Left renal cortex interstitium (tissue), 4 donors: ENCODE results near the gene RCOR1. TPM values are rescaled to one million over a fixed set of nuclear protein-coding genes. Genes with fewer than 3 reads are reported as not detected.
"Not testable (repeated sequence)": the region's sequence is repeated elsewhere in the genome, so short reads cannot be mapped to it uniquely, and the experiment has no call there.

Source experiments
- DNase-seq, 4 donors: peaks; one replicate each; pipeline ENCODE4 v3.0.0-alpha.2; 2013; ENCODE audit warnings: low read depth in 4 of 4, low spot score in 2 of 4, missing footprints in 1 of 4
- polyA plus RNA-seq, 4 donors: library from polyadenylated mRNA; unstranded; fragments of 120-200 nt; gene quantifications; one replicate each; pipeline ENCODE4 v1.2.1, GENCODE V29; 2013; ENCODE audit not compliant: insufficient read length in 4 of 4

Gene RCOR1
- polyA plus RNA-seq, 4 donors = 31.0 to 42.5 (median 37.8) TPM

GRCh38 chr14:102590667-102591099, 1.8 kb upstream of the RCOR1 start:
- no peak for DNase-seq

- DNase-seq = peak in 1 of 4 donors; percentile 48
These were observed 991 bp upstream of the RCOR1 start for GRCh38 chr14:102591372-102591943.

GRCh38 chr14:102592763-102593060, 263 bp downstream of the RCOR1 start:
- no peak for DNase-seq

DNA sequence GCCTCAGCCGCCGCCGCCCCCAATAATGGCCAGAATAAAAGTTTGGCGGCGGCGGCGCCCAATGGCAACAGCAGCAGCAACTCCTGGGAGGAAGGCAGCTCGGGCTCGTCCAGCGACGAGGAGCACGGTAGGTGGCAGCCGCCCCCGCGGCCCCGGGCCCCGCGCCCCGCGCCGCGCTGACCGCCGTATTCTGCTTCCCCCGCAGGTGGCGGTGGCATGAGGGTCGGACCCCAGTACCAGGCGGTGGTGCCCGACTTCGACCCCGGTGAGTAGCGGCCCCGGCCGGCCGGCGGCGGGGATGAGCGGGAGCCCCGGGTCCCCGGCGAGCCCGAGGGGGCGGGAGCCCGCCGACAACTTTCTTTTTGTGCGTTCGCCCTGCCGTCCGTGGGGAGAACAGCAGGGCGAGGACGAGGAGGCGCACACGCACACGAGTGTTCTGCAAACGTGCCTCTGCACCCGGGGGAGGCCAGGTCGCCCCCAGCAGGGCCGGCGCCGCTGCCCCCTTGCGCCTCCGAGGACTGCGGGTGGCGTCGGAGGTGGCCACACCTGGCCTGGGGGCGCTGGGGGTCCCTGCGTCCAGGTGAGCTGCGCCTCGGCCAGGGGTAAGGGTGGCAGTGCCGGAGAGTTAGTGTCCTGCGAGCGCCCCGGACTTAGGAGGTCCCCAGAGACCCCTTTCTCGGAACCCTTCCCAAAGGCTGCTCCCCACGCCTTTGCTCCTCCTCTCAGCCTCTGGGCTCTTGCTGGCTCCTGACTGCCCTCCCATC, 794 bp downstream of the RCOR1 start:
- no peak for DNase-seq

GRCh38 chr14:102593825-102594137, 1.3 kb downstream of the RCOR1 start:
- no peak for DNase-seq

DNA sequence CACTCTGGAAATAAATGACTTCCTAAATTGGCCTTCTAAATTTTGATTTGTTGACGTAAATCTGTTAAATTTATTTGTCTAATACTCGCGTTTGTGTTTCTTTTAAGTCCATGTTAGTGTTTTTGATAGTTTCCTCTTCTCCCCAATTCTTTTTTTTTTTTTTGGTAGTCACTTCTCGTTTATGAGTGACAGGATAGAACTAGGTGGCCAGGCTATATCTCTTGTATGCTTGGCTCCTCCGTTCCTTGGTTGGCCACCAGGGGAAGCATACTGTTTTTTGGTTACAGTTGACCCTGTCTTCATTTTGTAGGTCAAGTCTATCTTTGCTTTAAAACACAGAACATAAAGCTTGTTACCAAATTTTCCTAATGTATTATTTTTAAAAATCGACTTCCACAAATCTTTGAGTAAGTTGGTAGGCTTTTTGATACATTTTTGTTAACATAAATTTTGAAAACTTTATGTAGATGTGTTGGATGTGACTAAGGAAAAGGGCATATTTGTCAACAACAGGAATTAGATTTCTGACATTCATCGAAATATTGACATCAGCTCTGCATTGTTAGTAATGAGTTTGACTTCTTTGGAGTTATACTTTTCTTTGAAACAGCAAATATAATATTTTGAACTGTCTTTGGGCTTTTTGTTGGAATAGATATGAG, 2.2 kb downstream of the RCOR1 start:
- no peak for DNase-seq

DNA sequence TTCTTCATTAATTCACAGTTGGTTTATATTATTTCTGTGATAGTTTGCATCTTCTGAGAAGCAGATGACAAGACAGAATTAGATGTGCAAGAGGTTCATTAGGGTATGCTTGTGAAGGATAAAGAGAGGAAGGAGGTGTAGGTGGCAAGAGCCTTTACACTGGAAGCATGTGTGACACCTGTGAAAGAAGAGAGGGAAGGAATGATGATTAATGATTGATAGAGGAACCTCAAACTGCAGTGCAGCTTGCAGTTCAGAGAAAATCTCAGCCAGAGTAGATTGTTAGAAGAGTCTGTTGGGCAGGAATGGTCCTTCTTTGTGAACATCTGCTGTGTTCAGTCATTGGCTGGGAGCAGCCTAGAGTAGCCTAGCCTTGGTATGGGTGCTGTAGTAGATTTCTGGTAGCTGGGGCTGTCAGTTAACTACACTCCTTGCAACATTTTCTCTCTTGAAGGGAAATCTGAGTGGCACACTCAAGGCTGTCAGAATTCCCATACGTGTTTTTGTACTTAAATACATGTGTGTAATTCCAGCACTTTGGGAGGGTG, 9.0 kb downstream of the RCOR1 start:
- DNase-seq = no peak

- DNase-seq = no peak
These were observed 10.2 kb downstream of the RCOR1 start for GRCh38 chr14:102602421-102603292.

DNA sequence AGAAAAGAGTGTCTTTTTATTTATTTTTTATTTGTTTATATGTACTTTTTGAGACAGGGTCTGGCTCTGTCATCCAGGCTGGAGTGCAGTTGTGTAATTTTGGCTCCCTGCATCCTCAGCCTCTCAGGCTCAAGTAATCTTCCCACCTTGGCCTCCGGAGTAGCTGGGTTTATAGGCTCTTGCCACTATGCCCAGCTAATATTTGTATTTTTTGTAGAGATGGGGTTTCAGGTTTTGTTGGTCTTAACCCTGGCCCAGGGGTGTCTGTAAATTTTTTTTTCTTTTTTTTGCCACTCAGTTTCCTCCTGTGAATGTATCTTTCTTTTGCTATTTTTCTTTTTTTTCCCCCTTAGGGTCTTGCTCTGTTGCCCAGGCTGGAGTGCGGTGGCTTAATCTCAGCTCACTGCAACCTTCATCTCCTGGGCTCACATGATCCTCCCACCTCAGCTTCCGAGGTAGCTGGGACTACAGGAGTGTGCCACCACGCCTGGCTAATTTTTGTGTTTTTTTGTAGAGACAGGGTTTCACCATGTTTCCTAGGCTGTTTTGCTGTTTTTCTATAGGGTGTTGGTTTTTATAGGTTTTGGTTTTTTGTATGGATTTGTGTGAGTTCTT, 11.0 kb downstream of the RCOR1 start:
- no peak for DNase-seq

GRCh38 chr14:102604183-102604582, 11.7 kb downstream of the RCOR1 start:
- DNase-seq = no peak

DNA sequence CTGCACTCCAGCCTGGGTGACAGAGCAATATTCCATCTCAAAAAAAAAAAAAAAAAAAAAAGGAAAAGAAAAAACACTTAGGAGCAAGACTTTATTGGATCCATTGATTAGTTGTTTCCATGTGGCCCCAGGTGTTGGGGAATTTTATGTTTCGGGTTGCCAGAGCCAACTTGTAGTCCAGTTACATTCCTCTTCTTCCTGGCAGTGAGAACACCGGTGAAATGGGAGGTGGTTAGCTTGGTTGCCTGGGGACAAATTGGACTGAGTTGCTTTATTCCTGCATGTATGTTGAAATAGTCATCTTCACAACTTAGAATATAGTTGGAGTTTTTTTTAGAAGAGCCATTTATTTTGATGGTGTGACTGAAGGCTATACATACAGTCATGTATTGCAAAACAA, 12.6 kb downstream of the RCOR1 start:
- DNase-seq = no peak

GRCh38 chr14:102606296-102606695, 13.8 kb downstream of the RCOR1 start:
- no peak for DNase-seq

DNA sequence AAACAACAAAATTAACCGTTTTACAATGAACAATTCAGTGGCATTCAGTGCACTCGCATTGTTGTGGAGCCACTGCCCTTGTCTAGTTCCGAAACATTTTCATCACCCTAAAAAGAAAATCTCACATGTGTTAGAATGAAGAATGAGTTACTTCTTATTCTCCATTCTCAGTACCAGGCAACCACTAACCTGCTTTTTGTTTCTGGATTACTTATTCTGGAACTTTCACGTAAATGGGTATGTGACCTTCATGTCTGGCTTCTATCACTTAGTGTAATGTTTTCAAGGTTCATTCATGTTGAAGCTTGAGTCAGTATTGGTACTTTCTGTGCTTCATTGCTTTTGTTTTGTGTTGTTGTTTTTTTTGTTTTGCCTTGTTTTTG, 15.6 kb downstream of the RCOR1 start:
- no peak for DNase-seq

DNA sequence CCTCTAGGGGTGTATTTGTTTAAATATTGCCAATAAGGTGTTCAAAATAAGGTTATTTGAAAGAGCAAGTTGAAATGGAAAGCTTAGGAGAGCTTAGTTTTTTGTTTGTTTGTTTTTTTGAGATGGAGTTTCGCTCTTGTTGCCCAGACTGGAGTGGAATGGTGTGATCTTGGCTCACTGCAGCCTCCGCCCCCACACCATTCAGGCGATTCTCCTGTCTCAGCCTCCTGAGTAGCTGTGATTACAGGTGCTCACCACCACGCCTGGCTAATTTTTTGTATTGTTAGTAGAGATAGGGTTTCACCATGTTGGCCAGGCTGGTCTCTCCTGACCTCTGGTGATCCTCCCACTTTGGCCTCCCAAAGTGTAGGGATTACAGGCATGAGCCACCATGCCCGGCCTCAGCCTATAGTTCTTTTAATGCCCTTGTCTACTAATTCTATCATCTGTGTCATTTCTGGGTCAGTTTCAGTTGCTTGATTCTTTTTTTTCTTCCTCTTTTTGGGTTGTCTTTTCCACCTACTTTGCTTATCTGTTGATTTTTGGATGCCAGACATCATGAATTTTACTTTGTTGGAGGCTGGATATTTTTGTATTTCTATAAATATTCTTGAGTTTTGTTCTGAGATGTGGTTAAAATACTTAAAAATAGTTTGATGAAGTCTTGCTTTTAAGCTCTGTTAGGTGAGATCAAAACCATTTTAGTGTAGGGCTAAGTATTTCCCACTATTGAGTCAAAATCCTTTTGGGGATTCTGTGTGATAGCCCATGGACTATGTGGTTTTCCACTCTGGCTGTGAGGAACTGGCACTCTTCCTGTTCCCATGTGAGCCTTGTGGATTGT, 18.7 kb downstream of the RCOR1 start:
- no peak for DNase-seq

DNA sequence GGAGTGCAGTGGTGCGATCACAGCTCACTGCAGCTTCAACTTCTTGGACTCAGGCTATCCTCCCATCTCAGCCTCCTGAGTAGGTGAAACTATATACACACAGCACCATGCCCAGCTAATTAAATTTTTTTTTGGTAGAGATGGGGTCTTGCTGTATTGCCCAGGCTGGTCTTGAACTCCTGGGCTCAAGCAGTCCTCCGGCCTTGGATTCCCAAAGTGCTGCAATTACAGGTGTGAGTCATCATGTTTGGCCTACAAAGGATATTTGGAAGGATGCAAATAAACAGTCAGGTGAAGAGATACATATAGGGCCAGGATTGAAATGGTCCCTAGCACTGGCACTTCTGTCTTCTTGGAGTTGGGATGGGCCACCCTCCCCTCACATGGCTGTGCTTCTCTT, 23.9 kb downstream of the RCOR1 start:
- DNase-seq = no peak

GRCh38 chr14:102616799-102617198, 24.4 kb downstream of the RCOR1 start:
- no peak for DNase-seq

DNA sequence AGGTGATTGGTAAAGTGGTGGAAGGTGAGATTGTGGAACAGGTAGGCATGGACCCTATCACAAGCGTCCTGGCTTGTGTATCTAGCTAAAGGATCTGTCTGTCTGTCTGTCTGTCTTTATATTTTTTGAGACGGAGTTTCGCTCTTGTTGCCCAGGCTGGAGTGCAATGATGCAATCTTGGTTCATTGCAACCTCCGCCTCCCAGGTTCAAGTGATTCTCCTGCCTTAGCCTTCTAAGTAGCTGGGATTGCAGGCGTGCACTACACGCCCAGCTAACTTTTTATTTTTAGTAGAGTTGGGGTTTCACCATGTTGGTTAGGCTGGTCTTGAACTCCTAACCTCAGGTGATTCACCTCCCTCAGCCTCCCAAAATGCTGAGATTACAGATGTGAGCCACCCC, 26.6 kb downstream of the RCOR1 start:
- not testable (repeated sequence) for DNase-seq

DNA sequence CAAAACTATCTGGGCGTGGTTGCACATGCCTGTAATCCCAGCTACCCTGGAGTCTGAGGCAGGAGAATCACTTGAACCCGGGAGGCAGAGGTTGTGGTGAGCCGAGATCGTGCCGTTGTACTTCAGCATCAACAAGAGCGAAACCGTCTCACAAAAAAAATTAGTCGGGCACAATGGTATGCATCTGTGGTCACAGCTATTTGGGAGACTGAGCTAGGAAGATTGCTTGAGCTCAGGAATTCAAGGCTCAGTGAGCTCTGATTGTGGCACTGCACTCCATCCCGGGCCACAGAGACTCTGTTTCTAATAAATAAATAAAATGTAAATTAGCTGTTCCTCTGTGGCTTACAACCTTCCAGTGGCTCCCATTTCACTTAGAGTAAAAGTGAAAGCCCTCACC, 28.0 kb downstream of the RCOR1 start:
- no peak for DNase-seq

DNA sequence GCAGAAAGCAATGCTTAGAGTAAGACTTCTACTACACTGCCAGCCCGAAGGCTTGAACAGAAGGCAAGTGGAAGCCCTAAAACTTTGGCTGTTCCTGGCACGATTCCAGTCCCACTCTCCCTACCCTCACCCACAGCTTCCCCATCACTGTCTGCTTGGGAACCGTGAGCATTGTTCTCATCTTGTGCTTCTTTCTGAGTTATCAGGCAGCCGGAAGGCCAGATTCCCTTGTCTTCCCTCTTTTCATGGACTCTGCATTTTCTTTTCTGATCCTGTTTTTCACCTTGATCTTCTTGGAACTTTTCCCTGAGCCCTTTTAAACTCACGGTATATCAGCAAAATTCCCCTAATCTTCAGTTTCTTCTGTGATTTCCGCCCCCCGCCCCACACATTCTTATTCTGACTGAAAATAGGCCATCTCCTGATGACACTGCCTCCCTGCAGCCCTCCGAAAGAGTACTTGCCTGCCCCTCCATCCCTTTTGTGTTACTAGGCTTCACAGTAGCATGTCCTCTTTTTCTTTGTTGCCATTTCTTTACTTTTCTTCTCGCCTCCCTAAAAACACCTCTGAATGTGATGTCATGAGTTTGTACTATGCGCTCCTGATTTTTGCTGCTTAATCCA, 29.9 kb downstream of the RCOR1 start:
- DNase-seq = no peak
